ENCODE measurements around the gene PLA2G2F. TPM values are rescaled to one million over a fixed set of nuclear protein-coding genes. Genes with fewer than 3 reads are reported as not detected.
"Not testable (repeated sequence)": the region's sequence is repeated elsewhere in the genome, so short reads cannot be mapped to it uniquely, and the experiment has no call there.

Gene PLA2G2F
- total RNA-seq, 1 experiment from 2014 or later = 0.20 TPM

DNA sequence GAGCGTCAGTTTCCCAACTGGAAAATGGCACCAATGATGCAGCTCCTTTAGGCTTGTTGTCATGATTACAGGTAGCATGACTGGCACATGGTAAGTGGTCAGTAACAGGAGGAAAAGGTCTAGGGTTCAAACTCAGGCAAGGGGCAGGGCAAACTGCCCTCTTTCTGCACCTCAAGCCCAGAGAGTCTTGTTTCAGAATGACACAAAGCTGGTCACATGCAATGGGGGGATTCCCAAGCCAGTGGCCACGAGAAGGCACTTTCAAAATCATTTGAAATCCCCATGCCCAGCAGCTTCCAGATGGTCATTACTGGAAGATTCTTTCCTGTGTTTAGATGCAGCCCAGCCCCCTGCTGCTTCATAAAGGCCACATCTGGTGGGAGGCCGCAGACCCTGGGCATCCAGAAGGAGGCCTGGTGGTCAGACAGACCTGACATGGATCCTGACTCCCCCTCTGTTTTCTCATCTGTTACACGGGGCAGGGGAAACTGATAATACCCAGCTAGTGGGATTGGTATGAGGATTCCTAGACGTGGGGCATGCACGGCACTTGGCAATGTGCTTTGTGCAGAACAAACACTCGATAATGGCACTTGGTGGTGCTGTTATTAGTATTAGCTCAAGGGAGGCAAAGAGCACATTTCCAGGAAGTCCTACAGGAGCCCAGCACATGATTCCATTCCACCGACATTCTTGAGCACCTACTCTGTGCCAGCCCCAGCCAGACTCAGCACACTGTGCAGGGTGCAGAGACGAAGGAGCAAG lies 12.9 kb upstream of the PLA2G2F start:
- ChIA-PET POLR2A (ENCODE audit: unreplicated experiment) (no interaction called here), CTCF (no interaction called here)
- H2AFZ ChIP-seq = no peak overlapping the region
- intact Hi-C loops (cut with micrococcal nuclease; ENCODE audit: unreplicated experiment) = no loop called here
- H3K9me2 ChIP-seq (ENCODE audit: insufficient read depth) = no peaks in the 10 kb centered on the region
- H3K79me2 ChIP-seq (ENCODE audit: low read depth) = no peaks in the 10 kb centered on the region
- H3K9me3 ChIP-seq (ENCODE audit: insufficient read depth, low read depth) = no peaks in the 10 kb centered on the region
- H3K36me3 ChIP-seq (ENCODE audit: low read depth) = no peaks in the 10 kb centered on the region
- H3K27ac ChIP-seq = no peak overlapping the region
- H3K27me3 ChIP-seq (ENCODE audit: insufficient read depth, low read depth) = no peaks in the 10 kb centered on the region
- no TSS peak for BruUV-seq (replicated peaks)
- H3K4me1 ChIP-seq (replicated peaks; ENCODE audit: insufficient read depth) = peaks cover 13% of the 10 kb centered on the region
- no peak overlapping the region for H3K4me2 ChIP-seq
- no peak overlapping the region for H3K4me3 ChIP-seq
- no peaks in the 10 kb centered on the region for H4K20me1 ChIP-seq (ENCODE audit: insufficient read depth)
- no peak for DNase-seq
- no peaks in the 10 kb centered on the region for H3F3A ChIP-seq (ENCODE audit: insufficient read depth, low read depth)
- TF ChIP-seq EZH2 (IDR thresholded peaks at IDR 0.05; ENCODE audit: low read depth) = no peak
- TF ChIP-seq, protein P1, sequence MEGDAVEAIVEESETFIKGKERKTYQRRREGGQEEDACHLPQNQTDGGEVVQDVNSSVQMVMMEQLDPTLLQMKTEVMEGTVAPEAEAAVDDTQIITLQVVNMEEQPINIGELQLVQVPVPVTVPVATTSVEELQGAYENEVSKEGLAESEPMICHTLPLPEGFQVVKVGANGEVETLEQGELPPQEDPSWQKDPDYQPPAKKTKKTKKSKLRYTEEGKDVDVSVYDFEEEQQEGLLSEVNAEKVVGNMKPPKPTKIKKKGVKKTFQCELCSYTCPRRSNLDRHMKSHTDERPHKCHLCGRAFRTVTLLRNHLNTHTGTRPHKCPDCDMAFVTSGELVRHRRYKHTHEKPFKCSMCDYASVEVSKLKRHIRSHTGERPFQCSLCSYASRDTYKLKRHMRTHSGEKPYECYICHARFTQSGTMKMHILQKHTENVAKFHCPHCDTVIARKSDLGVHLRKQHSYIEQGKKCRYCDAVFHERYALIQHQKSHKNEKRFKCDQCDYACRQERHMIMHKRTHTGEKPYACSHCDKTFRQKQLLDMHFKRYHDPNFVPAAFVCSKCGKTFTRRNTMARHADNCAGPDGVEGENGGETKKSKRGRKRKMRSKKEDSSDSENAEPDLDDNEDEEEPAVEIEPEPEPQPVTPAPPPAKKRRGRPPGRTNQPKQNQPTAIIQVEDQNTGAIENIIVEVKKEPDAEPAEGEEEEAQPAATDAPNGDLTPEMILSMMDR (conservative IDR thresholded peaks at IDR 0.05) = no peak

DNA sequence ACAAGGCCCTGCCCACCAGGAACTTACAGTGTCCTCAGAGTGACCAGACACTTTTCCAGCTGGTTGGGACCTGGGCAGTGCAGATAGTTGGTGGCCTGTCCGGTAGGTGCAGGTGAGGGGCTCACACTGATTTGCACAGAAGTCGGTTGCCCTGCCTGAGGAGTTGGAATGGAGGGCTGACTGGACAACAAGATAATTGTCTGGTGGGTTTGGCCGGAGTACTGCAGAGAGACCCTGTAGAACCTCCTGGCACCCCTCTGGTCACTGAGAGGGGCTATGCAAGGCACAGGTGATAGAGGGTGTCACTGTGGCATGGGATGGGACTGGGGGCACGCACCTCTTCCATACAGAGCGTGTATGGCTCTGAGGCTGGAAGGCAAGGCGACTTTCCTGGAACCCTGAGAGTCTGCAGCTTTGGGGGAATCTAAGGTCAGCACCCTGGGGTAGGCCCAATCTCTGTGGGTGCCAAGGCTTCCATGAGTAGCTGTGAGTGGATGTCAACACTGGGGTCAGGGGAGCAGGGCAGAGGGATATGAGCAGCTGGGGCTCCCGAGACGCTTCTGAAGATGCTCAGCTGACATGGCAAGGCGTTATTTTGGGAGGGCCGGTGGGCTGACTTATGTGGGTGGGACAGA lies 12.2 kb upstream of the PLA2G2F start:
- no peak overlapping the region for H2AFZ ChIP-seq
- H3K4me1 ChIP-seq (replicated peaks; ENCODE audit: insufficient read depth) = peaks cover 13% of the 10 kb centered on the region
- BruUV-seq (replicated peaks) = no TSS peak
- no peaks in the 10 kb centered on the region for H3K36me3 ChIP-seq (ENCODE audit: low read depth)
- H3K27me3 ChIP-seq (ENCODE audit: insufficient read depth, low read depth) = no peaks in the 10 kb centered on the region
- no peak overlapping the region for H3K4me2 ChIP-seq
- POLR2A ChIA-PET (ENCODE audit: unreplicated experiment) = no interaction called here
- intact Hi-C loops (cut with micrococcal nuclease; ENCODE audit: unreplicated experiment) = no loop called here
- no peak overlapping the region for H3K27ac ChIP-seq
- no peak for TF ChIP-seq EZH2 (IDR thresholded peaks at IDR 0.05; ENCODE audit: low read depth)
- TF ChIP-seq, protein P1 (conservative IDR thresholded peaks at IDR 0.05) = no peak
- DNase-seq = no peak
- H4K20me1 ChIP-seq (ENCODE audit: insufficient read depth) = no peaks in the 10 kb centered on the region
- no peaks in the 10 kb centered on the region for H3K79me2 ChIP-seq (ENCODE audit: low read depth)
- H3F3A ChIP-seq (ENCODE audit: insufficient read depth, low read depth) = no peaks in the 10 kb centered on the region
- CTCF ChIA-PET = no interaction called here
- no peak overlapping the region for H3K4me3 ChIP-seq
- H3K9me3 ChIP-seq (ENCODE audit: insufficient read depth, low read depth) = no peaks in the 10 kb centered on the region
- no peaks in the 10 kb centered on the region for H3K9me2 ChIP-seq (ENCODE audit: insufficient read depth)

- H3K27me3 ChIP-seq (ENCODE audit: insufficient read depth, low read depth); intact Hi-C loops (cut with micrococcal nuclease; ENCODE audit: unreplicated experiment); H4K20me1 ChIP-seq (ENCODE audit: insufficient read depth); H3K27ac ChIP-seq; POLR2A ChIA-PET (ENCODE audit: unreplicated experiment); H3K4me2 ChIP-seq; H3K4me1 ChIP-seq (replicated peaks; ENCODE audit: insufficient read depth); H3K36me3 ChIP-seq (ENCODE audit: low read depth); H2AFZ ChIP-seq; H3K9me2 ChIP-seq (ENCODE audit: insufficient read depth); H3K9me3 ChIP-seq (ENCODE audit: insufficient read depth, low read depth); H3F3A ChIP-seq (ENCODE audit: insufficient read depth, low read depth); BruUV-seq (replicated peaks); H3K4me3 ChIP-seq; DNase-seq; H3K79me2 ChIP-seq (ENCODE audit: low read depth); CTCF ChIA-PET: not testable (repeated sequence)
Measured at GRCh38 chr1:20130518-20130917, 8.6 kb upstream of the PLA2G2F start.

All from PC-9 (cell line).